ENCODE measurements around the gene TNS1. TPM values are rescaled to one million over a fixed set of nuclear protein-coding genes. Genes with fewer than 3 reads are reported as not detected.

TNS1 gene
- total RNA-seq, 1 experiment from 2014 or later, result 6.2 TPM

DNA sequence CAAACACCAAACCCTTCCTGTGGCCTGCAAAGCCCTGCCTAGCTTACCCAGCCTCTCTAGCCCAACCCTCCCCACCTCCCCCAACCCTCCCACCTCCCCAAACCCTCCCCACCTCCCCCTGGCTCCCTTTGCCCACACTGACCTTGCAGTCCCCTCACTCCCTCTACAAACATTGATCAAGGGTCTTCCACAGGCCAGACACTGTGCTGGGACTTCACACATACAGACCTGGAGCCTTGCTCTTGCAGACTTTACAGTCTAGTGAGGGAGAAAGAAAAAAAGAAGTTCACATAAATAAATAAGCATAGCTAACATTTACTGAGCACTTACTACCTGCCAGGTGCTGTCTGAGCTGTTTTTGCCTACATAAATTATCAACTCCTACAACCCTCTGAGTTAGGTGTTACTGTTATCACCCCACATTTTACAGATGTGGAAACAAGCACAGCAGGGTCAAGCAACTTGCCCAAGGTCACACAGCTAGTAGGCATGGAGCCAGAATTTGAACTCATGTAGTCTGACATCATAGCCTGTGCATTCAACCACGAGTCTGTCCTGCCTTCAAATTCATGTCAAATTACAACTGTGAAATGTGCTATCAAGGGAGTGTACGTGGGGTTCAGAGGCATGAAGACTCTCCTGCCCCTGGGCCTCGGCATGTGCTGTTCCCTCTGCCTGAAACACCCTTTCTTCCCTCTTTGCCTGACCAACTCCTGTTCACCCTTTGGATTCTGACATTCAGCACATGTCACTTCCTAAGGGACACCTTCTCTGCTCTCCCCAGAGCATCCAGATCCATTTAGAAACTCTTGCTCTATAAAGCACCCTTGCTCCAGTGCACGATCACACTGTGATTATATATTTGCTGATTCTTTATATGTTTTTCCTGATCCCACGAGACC is 209.9 kb downstream of the TNS1 start:
- BruUV-seq (replicated peaks), result no TSS peak
- no peak overlapping the region for H3K4me3 ChIP-seq (replicated peaks in 1 of 2; ENCODE audit: low read depth in 1 of 2, low read length in 2 of 2)
- no peaks in the 10 kb centered on the region for H3K36me3 ChIP-seq (ENCODE audit: control insufficient read depth in 1 of 2, insufficient read depth in 2 of 2, low read length in 2 of 2)
- ChIA-PET CTCF (interaction anchor here (0.9 to 5.3 kb wide), 6 partner anchors 76 to 201 kb away, joined by 3 to 54 read pairs (median 6); no protein-coding TSS in a partner anchor), RAD21 (ENCODE audit: low non-redundant PET in 1 of 2, low total read pairs in 2 of 2, uncharacterized antibody in 2 of 2, unreplicated experiment in 2 of 2) (no interaction called here), POLR2A (no interaction called here)
- no peaks in the 10 kb centered on the region for H3K9me3 ChIP-seq (ENCODE audit: control insufficient read depth in 1 of 2, insufficient read depth in 1 of 2, low read depth in 1 of 2, low read length in 2 of 2)
- no peaks in the 10 kb centered on the region for H4K20me1 ChIP-seq (ENCODE audit: insufficient read depth)
- H2AFZ ChIP-seq (ENCODE audit: low read depth, low read length, poor library complexity, severe bottlenecking), result no peak overlapping the region
- no peaks in the 10 kb centered on the region for H3K9me2 ChIP-seq (ENCODE audit: insufficient read depth)
- H3K27me3 ChIP-seq (ENCODE audit: insufficient read depth, low read length), result no peaks in the 10 kb centered on the region
- TF ChIP-seq, protein P1, sequence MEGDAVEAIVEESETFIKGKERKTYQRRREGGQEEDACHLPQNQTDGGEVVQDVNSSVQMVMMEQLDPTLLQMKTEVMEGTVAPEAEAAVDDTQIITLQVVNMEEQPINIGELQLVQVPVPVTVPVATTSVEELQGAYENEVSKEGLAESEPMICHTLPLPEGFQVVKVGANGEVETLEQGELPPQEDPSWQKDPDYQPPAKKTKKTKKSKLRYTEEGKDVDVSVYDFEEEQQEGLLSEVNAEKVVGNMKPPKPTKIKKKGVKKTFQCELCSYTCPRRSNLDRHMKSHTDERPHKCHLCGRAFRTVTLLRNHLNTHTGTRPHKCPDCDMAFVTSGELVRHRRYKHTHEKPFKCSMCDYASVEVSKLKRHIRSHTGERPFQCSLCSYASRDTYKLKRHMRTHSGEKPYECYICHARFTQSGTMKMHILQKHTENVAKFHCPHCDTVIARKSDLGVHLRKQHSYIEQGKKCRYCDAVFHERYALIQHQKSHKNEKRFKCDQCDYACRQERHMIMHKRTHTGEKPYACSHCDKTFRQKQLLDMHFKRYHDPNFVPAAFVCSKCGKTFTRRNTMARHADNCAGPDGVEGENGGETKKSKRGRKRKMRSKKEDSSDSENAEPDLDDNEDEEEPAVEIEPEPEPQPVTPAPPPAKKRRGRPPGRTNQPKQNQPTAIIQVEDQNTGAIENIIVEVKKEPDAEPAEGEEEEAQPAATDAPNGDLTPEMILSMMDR (IDR thresholded peaks at IDR 0.05 in 2 of 3, conservative IDR thresholded peaks at IDR 0.05 in 1 of 3; ENCODE audit: borderline replicate concordance in 1 of 3, insufficient read depth in 1 of 3, low read depth in 2 of 3, low read length in 2 of 3), result no peak
- no peak for TF ChIP-seq TCF7L2 (IDR thresholded peaks at IDR 0.05; ENCODE audit: borderline replicate concordance, extremely low read depth, insufficient read depth, insufficient read length)
- no peak for TF ChIP-seq YY1 (IDR thresholded peaks at IDR 0.05; ENCODE audit: extremely low read depth, insufficient replicate concordance, low read depth, low read length)
- no peak for TF ChIP-seq SP1 (IDR thresholded peaks at IDR 0.05; ENCODE audit: low read depth)
- TF ChIP-seq SIN3A (IDR thresholded peaks at IDR 0.05; ENCODE audit: low read depth), result no peak
- no peak for TF ChIP-seq POLR2A (IDR thresholded peaks at IDR 0.05; ENCODE audit: borderline replicate concordance, extremely low read depth, insufficient read depth, insufficient read length)
- no peak for TF ChIP-seq FOSL1 (IDR thresholded peaks at IDR 0.05; ENCODE audit: low read depth)
- H3K4me1 ChIP-seq (ENCODE audit: control insufficient read depth in 1 of 2, insufficient read depth in 2 of 2, low read length in 2 of 2), result peaks cover 0 to 7% of the 10 kb centered on the region in 2 experiments; a peak in 2 of 4 replicates
- ATAC-seq (no peak), DNase-seq (ENCODE audit: low read depth, low spot score) (no peak)
- H3K79me2 ChIP-seq (ENCODE audit: insufficient read depth, low read length), result no peaks in the 10 kb centered on the region
- intact Hi-C loops (cut with micrococcal nuclease), result no loop called here
- no peak overlapping the region for H3K9ac ChIP-seq (ENCODE audit: low read length)
- H3K4me2 ChIP-seq (ENCODE audit: low read length), result no peak overlapping the region
- H3K27ac ChIP-seq (ENCODE audit: low read depth, low read length), result no peak overlapping the region

Data from HCT116 (cell line).